H1 (cell line): ENCODE data around the gene CBR3. TPM values are rescaled to one million over a fixed set of nuclear protein-coding genes. Genes with fewer than 3 reads are reported as not detected.

ENCODE experiments used
- CTCF ChIA-PET: fragments of 300-600 bp; sonication (Branson Sonifier 250); formaldehyde crosslinking; loops from one replicate; lab custom pipeline; 2021; ENCODE audit not compliant: partially characterized antibody; lab: Charles Lee
- POLR2A ChIA-PET: fragments of 300-600 bp; sonication (Branson Sonifier 250); formaldehyde crosslinking; loops from one replicate; lab custom pipeline; 2021; ENCODE audit warnings: inconsistent platforms; ENCODE audit not compliant: partially characterized antibody; lab: Charles Lee
- DNase-seq, 2 experiments: peaks; one replicate each; pipeline versions ENCODE4 v3.0.0 to v3.0.0-alpha.2; 2010 to 2022; ENCODE audit warnings: low spot score in 2 of 2, low read depth in 1 of 2, mixed read lengths in 1 of 2
- FAIRE-seq: peaks from 2 replicates; lab custom pipeline; 2011; peaks lifted over from hg19 to GRCh38; lab: Jason Lieb, UNC
- H2AFZ ChIP-seq: 2 replicates; pipeline ENCODE4 v1.8.1; 2012; ENCODE audit warnings: low read length, inconsistent platforms
- H2AK5ac ChIP-seq: 2 replicates; pipeline ENCODE4 v1.6.1; 2013; ENCODE audit warnings: low read depth, low read length
- H2BK120ac ChIP-seq: replicated peaks from 2 replicates; pipeline ENCODE3; 2013; ENCODE audit warnings: low read depth, low read length, inconsistent platforms
- H2BK12ac ChIP-seq: 2 replicates; pipeline ENCODE4 v1.6.1; 2013; ENCODE audit warnings: low read depth, low read length
- H2BK15ac ChIP-seq: 2 replicates; pipeline ENCODE4 v1.6.1; 2013; ENCODE audit warnings: low read length
- H2BK20ac ChIP-seq: 2 replicates; pipeline ENCODE4 v1.6.1; 2013; ENCODE audit warnings: low read length
- H2BK5ac ChIP-seq: 2 replicates; pipeline ENCODE4 v1.6.1; 2013; ENCODE audit warnings: low read depth, low read length
- H3K14ac ChIP-seq: 2 replicates; pipeline ENCODE4 v1.6.1; 2013; ENCODE audit warnings: inconsistent platforms; ENCODE audit not compliant: insufficient read length
- H3K18ac ChIP-seq: 2 replicates; pipeline ENCODE4 v1.6.1; 2013; ENCODE audit warnings: low read length; ENCODE audit errors: extremely low read depth
- H3K23ac ChIP-seq: 2 replicates; pipeline ENCODE4 v1.6.1; 2013; ENCODE audit warnings: inconsistent platforms; ENCODE audit not compliant: insufficient read length
- H3K23me2 ChIP-seq: 2 replicates; pipeline ENCODE4 v1.6.1; 2013; ENCODE audit warnings: low read depth, low read length
- H3K27ac ChIP-seq: 2 replicates; pipeline ENCODE4 v1.6.1; 2011; ENCODE audit warnings: low read depth, low read length, inconsistent platforms
- H3K27me3 ChIP-seq, 4 experiments: replicated peaks in 1 of 4; 1 replicate in 1 of 4; 2 replicates in 3 of 4; pipeline versions ENCODE4 v1.6.1 to v1.8.1; 2011 to 2013; ENCODE audit warnings: low read length in 3 of 4, mild to moderate bottlenecking in 3 of 4, inconsistent platforms in 2 of 4, mixed read lengths in 2 of 4, moderate library complexity in 1 of 4; ENCODE audit not compliant: control insufficient read depth in 3 of 4, insufficient read depth in 3 of 4; ENCODE audit errors: extremely low read depth in 1 of 4
- H3K36me3 ChIP-seq, 4 experiments: 2 replicates each; pipeline versions ENCODE4 v1.6.1 to v1.8.1; 2011 to 2013; ENCODE audit warnings: mild to moderate bottlenecking in 4 of 4, low read length in 3 of 4, moderate library complexity in 2 of 4, control low read depth in 1 of 4, inconsistent platforms in 1 of 4; ENCODE audit not compliant: insufficient read depth in 4 of 4, control insufficient read depth in 2 of 4
- H3K4ac ChIP-seq: replicated peaks from 2 replicates; pipeline ENCODE3; 2013; ENCODE audit warnings: low read length, low read depth, mixed read lengths, inconsistent platforms; ENCODE audit not compliant: insufficient read length
- H3K4me1 ChIP-seq, 4 experiments: replicated peaks in 1 of 4; 1 replicate in 1 of 4; 2 replicates in 3 of 4; pipeline versions ENCODE4 v1.6.1 to v1.8.1; 2011 to 2013; ENCODE audit warnings: low read length in 3 of 4, inconsistent platforms in 2 of 4, mixed read lengths in 1 of 4; ENCODE audit not compliant: insufficient read depth in 4 of 4, control insufficient read depth in 3 of 4
- H3K4me2 ChIP-seq, 2 experiments: 2 replicates each; pipeline versions ENCODE4 v1.6.1 to v1.8.1; 2011 to 2013; ENCODE audit warnings: low read depth in 2 of 2, low read length in 2 of 2, control low read depth in 1 of 2, inconsistent platforms in 1 of 2, mild to moderate bottlenecking in 1 of 2; ENCODE audit not compliant: insufficient read depth in 1 of 2
- H3K4me3 ChIP-seq, 4 experiments: fragments of 200-600, 300-600 bp in 1 of 4; sonication (generic), shearing (Covaris generic), sonication (Bioruptor Twin) in 1 of 4; 2 replicates each; pipeline versions ENCODE4 v1.5.1 to v1.8.1; 2011 to 2016; ENCODE audit warnings: low read length in 4 of 4, low read depth in 3 of 4, control low read depth in 2 of 4, inconsistent platforms in 2 of 4, mild to moderate bottlenecking in 2 of 4, mixed read lengths in 1 of 4, moderate library complexity in 1 of 4; ENCODE audit not compliant: insufficient read depth in 2 of 4; ENCODE audit errors: extremely low read depth in 1 of 4
- H3K56ac ChIP-seq: replicated peaks from 2 replicates; pipeline ENCODE3; 2013; ENCODE audit warnings: low read depth, mild to moderate bottlenecking, mixed read lengths, low read length, inconsistent platforms; ENCODE audit not compliant: insufficient read length
- H3K79me1 ChIP-seq: 2 replicates; pipeline ENCODE4 v1.6.1; 2013; ENCODE audit warnings: low read depth, low read length, control low read depth
- H3K79me2 ChIP-seq, 2 experiments: 2 replicates each; pipeline versions ENCODE4 v1.6.1 to v1.8.1; 2012 to 2013; ENCODE audit warnings: low read length in 2 of 2, mild to moderate bottlenecking in 2 of 2, inconsistent platforms in 1 of 2; ENCODE audit not compliant: insufficient read depth in 2 of 2, control insufficient read depth in 1 of 2
- H3K9ac ChIP-seq, 4 experiments: replicated peaks in 1 of 4; 1 replicate in 1 of 4; 2 replicates in 3 of 4; pipeline versions ENCODE4 v1.6.1 to v1.8.1; 2011 to 2013; ENCODE audit warnings: low read depth in 3 of 4, low read length in 3 of 4, control low read depth in 2 of 4, mild to moderate bottlenecking in 2 of 4, moderate library complexity in 2 of 4, inconsistent platforms in 1 of 4; ENCODE audit errors: extremely low read depth in 1 of 4
- H3K9me3 ChIP-seq, 2 experiments: 2 replicates each; pipeline versions ENCODE4 v1.6.1 to v1.8.1; 2012 to 2013; ENCODE audit warnings: mild to moderate bottlenecking in 2 of 2, moderate library complexity in 2 of 2, control low read depth in 1 of 2, inconsistent platforms in 1 of 2, low read depth in 1 of 2, low read length in 1 of 2, mixed read lengths in 1 of 2; ENCODE audit not compliant: insufficient read depth in 2 of 2
- H4K20me1 ChIP-seq, 2 experiments: replicated peaks in 1 of 2; 2 replicates each; pipeline versions ENCODE3 to v1.8.1; 2011 to 2013; ENCODE audit warnings: inconsistent platforms in 2 of 2, low read length in 2 of 2, mild to moderate bottlenecking in 1 of 2; ENCODE audit not compliant: insufficient read depth in 2 of 2, control insufficient read depth in 1 of 2
- H4K5ac ChIP-seq: 2 replicates; pipeline ENCODE4 v1.6.1; 2013; ENCODE audit warnings: low read length, low read depth, mixed read lengths, inconsistent platforms; ENCODE audit not compliant: insufficient read length
- H4K8ac ChIP-seq: 2 replicates; pipeline ENCODE4 v1.8.0; 2013; ENCODE audit warnings: mild to moderate bottlenecking, moderate library complexity, low read length, inconsistent platforms; ENCODE audit not compliant: insufficient read depth; ENCODE audit errors: extremely low read depth
- H4K91ac ChIP-seq: replicated peaks from 2 replicates; pipeline ENCODE3; 2013; ENCODE audit warnings: low read length, mixed read lengths, inconsistent platforms; ENCODE audit not compliant: insufficient read length
- GTF2F1 ChIP-seq: IDR thresholded peaks from 2 replicates; pipeline ENCODE4 v1.6.1; 2012; ENCODE audit warnings: low read depth, low read length, improper control_type of control experiment, borderline replicate concordance
- JUN ChIP-seq: IDR thresholded peaks from 2 replicates; pipeline ENCODE4 v1.6.1; 2011; ENCODE audit warnings: low read depth, mild to moderate bottlenecking, improper control_type of control experiment, low read length
- MAFK ChIP-seq: IDR thresholded peaks from 2 replicates; pipeline ENCODE4 v1.6.1; 2012; ENCODE audit warnings: low read depth, mild to moderate bottlenecking, improper control_type of control experiment, low read length
- POLR2A ChIP-seq, 2 experiments: IDR thresholded peaks; 1 replicate in 1 of 2; 2 replicates in 1 of 2; pipeline ENCODE4 v1.6.1; 2011; ENCODE audit warnings: low read depth in 2 of 2, low read length in 2 of 2, mild to moderate bottlenecking in 2 of 2; ENCODE audit errors: control extremely low read depth in 1 of 2
- SP4 ChIP-seq: IDR thresholded peaks from 2 replicates; pipeline ENCODE4 v1.6.1; 2012; ENCODE audit warnings: low read length, inconsistent platforms
- TAF1 ChIP-seq: IDR thresholded peaks from 2 replicates; pipeline ENCODE4 v1.6.1; 2011; ENCODE audit warnings: mild to moderate bottlenecking, low read depth, low read length
- WGBS, 2 experiments: shearing (Covaris generic) in 1 of 2; methylation state at CpG; one replicate each; pipeline versions ENCODE4 v1.1.6 to v1.1.7; 2013 to 2015; ENCODE audit warnings: low lambda C conversion rate in 2 of 2, mixed read lengths in 2 of 2, inconsistent platforms in 1 of 2, low coverage in 1 of 2, missing lambda C conversion rate in 1 of 2; ENCODE audit not compliant: insufficient replicate concordance in 2 of 2, insufficient coverage in 1 of 2, insufficient read length in 1 of 2; ENCODE audit errors: extremely low coverage in 1 of 2, missing lambda C conversion rate in 1 of 2; 5-methylcytosine and 5-hydroxymethylcytosine counted together
- polyA plus RNA-seq, 7 experiments: library from polyadenylated mRNA; depleted of rRNA in 3 of 7; stranded (reverse) in 5 of 7; unstranded in 2 of 7; fragments of >200 nt in 5 of 7; fragments of 200-250 nt in 2 of 7; gene quantifications; 1 replicate in 5 of 7; 2 replicates in 1 of 7; 4 replicates in 1 of 7; pipeline versions ENCODE4 v1.2.1 to v1.2.3, GENCODE V29; 2011 to 2013; ENCODE audit warnings: missing spikeins in 2 of 7, mixed read lengths in 2 of 7
- total RNA-seq: library from RNA; stranded (reverse); fragmentation: NEBNext Ultra II Directional; extraction: Animal tissue kit (Norgen Biotek cat#: 25700); gene quantifications from 2 replicates; pipeline ENCODE4 v1.2.1, GENCODE V29; 2021

The CBR3 gene
- total and polyA plus RNA-seq, 2 of the 8 experiments (the other 6 are each of a cell fraction or from before 2014, with no cell fraction given), result 1.2 to 4.3 TPM

DNA sequence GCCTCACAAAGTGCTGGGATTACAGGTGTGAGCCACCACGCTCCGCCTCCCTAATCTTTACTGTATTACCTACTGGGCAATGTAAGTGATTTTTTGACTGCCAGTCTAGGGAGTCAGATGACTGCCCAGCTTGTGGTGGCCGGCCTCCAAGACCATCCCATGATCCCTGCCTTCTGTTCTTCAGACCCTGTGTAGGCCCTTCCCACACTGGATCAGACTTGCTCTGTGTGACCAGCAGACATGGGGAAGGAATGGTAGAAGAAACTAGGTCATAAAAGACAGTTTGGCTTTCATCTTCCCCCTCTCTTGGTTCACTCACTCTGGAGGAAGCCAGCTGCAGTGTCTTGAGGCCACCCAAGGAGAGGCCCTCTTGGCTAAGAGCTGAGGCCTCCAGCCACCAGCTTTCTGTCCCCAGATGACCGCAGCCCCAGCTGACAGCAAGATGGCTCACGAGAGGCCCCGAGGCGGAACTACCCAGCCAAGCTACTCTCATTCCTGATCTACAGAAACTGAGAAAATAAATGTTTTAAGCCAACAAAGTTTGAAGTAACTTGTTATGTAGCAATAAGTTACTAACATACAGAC is 14.5 kb upstream of the CBR3 start:
- no peak for FAIRE-seq
- Histone ChIP-seq H3K23me2 (no peaks in the 10 kb centered on the region; the same call in 1 of the 2 replicates), H4K91ac (no peak overlapping the region), H3K56ac (no peak overlapping the region), H3K4me1 (peaks cover 0 to 3% (median 0%) of the 10 kb centered on the region in 4 experiments; a peak in 1 of 7 replicates), H3K4ac (no peak overlapping the region), H3K4me3 (no peak overlapping the region), H3K23ac (no peak overlapping the region), H2BK15ac (no peak overlapping the region), H4K8ac (peak overlapping the region; percentile 57; the same call in 1 of the 2 replicates), H3K27ac (no peak overlapping the region), H4K20me1 (no peaks in the 10 kb centered on the region), H2AFZ (no peak overlapping the region), H2BK12ac (no peak overlapping the region), H2BK120ac (no peak overlapping the region), H3K9ac (no peak overlapping the region), H4K5ac (no peak overlapping the region), H3K14ac (no peak overlapping the region), H3K27me3 (no peaks in the 10 kb centered on the region), H2BK20ac (no peak overlapping the region), H3K9me3 (peaks cover 3 to 8% of the 10 kb centered on the region in 2 experiments; a peak in 1 of 4 replicates), H3K18ac (no peak overlapping the region), H3K36me3 (peaks cover 0 to 6% (median 1%) of the 10 kb centered on the region in 4 experiments; a peak in 2 of 8 replicates), H3K79me1 (no peaks in the 10 kb centered on the region), H2AK5ac (no peak overlapping the region), H3K79me2 (no peaks in the 10 kb centered on the region), H3K4me2 (no peak overlapping the region), H2BK5ac (no peak overlapping the region)
- ChIA-PET CTCF (interaction anchor here (1.0 kb wide), 1 partner anchor 26 kb away, joined by 3 read pairs; no protein-coding TSS in a partner anchor), POLR2A (interaction anchor here (0.8 to 1.5 kb wide), 4 partner anchors 8 to 224 kb away, joined by 3 read pairs; no protein-coding TSS in a partner anchor)
- TF ChIP-seq GTF2F1, result no peak
- TF ChIP-seq SP4, result no peak
- TF ChIP-seq MAFK, result no peak
- TF ChIP-seq JUN, result no peak
- no peak for TF ChIP-seq POLR2A (IDR thresholded peaks at IDR 0.05; ENCODE audit: control extremely low read depth in 1 of 2, low read depth in 2 of 2, low read length in 2 of 2)
- no peak for TF ChIP-seq TAF1
- no peak for DNase-seq
- WGBS, 2 experiments, result 91% methylated on average over 7 of the region's 7 CpGs; no CpG with 5 or more reads in 1 of the 2 experiments
